Measurements from ENCODE around the gene EXTL2.

GRCh38 chr1:100931716-100932115, 37.1 kb upstream of the EXTL2 start:
- TF ChIP-seq POLR2A (IDR thresholded peaks at IDR 0.05; ENCODE audit: low read length) (no peak), GATA1 (IDR thresholded peaks at IDR 0.05; ENCODE audit: low read depth, low read length) (no peak)

Data from erythroblast (primary cell).